GM21825 (cell line): ENCODE data around the gene GNPNAT1.
"Not testable (repeated sequence)": the region's sequence is repeated elsewhere in the genome, so short reads cannot be mapped to it uniquely, and the experiment has no call there.

Source experiments
- ATAC-seq: cut with Tn5 transposase; IDR thresholded peaks from one replicate; pipeline ENCODE4 v1.9.1; 2021; ENCODE audit warnings: mild to moderate bottlenecking, moderate library complexity; ENCODE audit not compliant: unreplicated experiment

GNPNAT1 gene

DNA sequence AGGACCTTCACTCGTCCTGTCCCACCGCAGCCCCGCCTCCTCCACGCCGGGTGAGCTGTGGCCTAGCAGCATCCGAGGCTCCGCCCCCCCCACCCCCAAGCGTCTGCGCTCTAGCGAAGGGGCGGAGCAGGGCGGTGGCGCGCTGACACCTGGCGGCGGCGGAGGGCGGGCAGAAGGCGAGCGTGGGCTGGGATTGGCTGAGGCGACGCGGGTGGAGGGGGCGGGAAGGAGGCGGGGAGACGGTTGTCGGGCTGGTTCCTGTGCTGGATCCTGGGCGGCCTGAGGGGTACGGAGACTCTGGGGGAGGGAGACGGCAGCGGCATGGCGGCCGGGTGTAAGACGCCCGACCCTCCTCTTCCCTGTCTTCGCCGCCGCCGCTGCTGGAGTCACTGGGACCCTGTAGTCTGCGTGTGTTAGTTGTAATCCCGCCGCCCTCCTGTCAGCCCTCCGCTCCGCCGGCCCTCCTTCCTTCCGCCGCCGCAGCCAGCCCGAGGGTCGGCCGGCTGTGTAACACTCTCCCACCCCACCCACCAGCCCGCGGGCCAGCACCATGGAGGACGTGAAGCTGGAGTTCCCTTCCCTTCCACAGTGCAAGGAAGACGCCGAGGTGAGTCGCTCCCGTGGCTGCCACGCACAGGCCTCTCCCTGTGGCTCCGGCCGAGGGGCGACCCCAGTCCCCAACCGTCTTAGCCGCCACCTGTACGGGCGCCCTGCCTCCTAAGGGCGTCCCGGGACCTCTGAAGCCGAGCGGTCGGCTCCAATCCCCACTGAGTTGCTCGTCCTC is 61.3 kb downstream of the GNPNAT1 start, which contains the start of gene STYX:
Gene STYX, plus strand, starts transcription at position 242 of the 784 bp plus-strand sequence. Its CDS starts 309 bp downstream, at position 551.
- peak; percentile 94 for ATAC-seq

- ATAC-seq, result no peak
These were observed 61.9 kb downstream of the GNPNAT1 start for GRCh38 chr14:52729585-52729924.

- ATAC-seq, result not testable (repeated sequence)
These were observed 62.4 kb downstream of the GNPNAT1 start for GRCh38 chr14:52729035-52729434.

GRCh38 chr14:52727509-52727908 is 63.9 kb downstream of the GNPNAT1 start:
- not testable (repeated sequence) for ATAC-seq
